HG03097 (cell line): ENCODE results near the gene ALG2.

ENCODE experiments used
- ATAC-seq: cut with Tn5 transposase; IDR thresholded peaks from one replicate; pipeline ENCODE4 v1.9.1; 2021; ENCODE audit not compliant: unreplicated experiment, low FRiP score

Gene ALG2

GRCh38 chr9:99176527-99177013 lies 45.2 kb downstream of the ALG2 start:
- no peak for ATAC-seq

DNA sequence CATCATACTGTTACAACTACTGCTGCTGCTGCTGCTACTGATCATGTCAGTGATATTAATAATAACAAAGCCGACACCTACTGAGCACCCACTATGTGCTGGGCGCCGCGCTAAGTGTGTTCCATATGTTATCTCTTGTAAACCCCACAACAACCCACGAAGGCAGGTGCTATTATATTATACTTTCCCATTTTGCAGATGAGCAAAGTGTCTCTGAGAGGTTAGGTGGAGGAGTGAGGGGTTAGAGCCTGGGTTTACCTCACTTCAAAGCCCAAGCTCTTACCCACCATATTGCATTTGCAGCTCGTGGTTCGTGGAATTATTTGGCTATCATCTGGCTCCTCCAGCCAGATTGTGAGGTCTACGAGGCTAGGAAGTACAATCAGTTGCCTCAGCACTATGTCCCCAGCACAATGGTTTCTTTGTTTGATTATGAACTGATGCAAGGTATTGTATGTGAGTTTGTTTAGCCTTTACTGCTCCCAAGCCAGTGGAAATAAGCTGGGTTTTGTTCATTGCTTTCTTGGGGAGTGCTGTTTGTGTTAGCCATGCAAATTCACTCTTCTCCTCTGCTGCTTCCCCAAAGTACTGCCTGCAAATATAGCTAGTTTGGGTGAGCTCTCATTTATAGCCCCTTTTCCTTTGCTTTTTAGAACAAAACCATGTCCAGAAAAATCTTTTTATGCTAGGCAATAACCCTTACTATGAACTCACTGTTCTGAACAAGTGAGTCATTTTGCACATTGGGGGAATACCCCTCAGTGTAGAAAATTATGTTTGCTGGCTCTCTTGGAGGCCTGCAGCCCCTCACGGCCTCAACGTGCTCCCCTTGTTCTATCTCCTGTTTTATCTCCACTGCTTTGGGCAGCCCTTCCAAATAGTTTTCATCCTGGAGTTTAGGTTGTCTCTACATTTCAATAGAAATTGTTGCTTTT lies 47.9 kb downstream of the ALG2 start:
- ATAC-seq: no peak

DNA sequence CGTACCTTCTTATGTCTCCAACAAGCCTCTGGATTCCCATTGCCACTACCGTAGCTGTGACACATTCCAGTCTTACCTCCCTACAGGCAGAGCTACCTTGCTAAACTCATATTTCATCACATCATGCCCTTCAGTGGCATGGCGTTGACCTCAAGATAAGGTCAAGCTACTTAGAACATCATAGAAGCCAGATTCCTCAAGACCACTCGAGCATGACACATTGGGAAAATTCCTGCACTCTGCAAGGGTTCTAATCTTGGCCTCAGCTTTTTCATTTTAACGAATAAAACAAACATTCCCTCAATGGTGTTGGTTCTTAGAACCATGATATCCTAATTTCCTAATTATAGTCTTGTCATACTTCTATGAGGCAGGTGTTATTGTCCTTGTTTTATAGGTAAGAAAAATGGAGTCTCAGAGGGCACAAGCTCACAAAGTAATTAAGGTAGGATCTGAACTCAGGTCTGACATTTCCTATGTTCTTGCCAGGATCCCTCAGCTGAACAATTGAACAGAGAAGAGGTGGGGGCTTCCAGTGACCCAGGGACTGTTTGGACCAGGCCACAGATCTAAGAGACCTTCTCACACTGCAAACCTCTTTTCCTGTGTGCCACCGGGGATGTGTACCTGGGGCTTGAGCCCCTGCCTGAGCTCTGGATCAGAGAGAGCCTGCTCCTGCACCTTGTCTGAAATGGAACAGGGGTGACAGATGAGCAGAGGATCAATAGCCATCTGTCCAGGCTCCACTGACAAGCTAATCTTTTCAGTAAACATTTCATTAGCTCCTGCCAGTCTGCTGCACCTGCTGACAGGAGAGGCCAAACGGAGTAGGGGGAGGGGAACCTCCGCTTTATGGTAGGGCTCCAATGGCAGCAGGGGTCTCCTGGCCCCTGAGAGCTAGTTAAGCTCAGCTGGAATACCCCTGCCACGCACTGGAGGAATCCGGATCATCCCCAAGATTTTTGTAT lies 49.3 kb downstream of the ALG2 start:
- no peak for ATAC-seq

DNA sequence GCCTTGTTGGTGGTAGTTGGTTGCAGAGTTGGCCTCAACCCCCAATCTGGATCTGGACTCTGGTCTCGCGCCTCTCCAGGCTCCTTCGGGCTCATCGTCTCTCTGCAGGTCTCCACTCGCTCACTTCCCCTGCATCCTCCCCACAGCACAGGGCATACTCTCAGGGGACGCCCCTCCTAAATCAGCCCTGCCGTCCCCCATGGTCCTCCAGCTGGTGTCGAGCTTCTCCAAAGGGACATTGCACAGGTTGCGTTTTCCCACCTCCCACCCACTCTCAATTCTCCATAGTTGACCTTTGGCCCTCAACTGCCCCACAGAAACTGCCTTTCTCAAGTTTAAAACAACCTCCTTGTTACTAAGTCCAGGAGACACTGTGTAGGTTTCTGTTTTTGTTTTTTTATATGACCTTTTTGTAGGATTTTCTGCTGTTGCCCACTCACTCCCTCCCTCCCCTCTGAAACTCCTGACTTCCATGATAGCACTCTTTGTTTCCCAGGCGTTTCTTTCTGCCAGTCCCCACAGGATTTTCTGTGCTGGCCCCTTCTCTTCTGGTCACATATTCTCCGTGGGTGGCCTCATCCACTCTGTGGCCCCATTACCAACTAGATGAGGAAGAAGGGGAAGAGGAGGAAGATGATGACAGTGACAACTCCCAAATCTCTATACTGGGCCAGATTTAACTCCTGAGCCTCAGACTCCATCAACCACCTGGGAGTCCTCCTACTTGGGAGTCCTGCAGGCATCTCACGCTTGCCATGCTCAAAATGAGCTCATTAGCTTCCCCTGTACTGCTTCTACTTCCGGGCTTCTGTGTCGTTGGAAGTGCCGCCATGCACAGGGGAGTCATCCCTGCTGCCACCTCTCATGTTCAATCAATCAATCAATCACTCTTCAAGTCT lies 50.3 kb downstream of the ALG2 start:
- ATAC-seq: no peak

DNA sequence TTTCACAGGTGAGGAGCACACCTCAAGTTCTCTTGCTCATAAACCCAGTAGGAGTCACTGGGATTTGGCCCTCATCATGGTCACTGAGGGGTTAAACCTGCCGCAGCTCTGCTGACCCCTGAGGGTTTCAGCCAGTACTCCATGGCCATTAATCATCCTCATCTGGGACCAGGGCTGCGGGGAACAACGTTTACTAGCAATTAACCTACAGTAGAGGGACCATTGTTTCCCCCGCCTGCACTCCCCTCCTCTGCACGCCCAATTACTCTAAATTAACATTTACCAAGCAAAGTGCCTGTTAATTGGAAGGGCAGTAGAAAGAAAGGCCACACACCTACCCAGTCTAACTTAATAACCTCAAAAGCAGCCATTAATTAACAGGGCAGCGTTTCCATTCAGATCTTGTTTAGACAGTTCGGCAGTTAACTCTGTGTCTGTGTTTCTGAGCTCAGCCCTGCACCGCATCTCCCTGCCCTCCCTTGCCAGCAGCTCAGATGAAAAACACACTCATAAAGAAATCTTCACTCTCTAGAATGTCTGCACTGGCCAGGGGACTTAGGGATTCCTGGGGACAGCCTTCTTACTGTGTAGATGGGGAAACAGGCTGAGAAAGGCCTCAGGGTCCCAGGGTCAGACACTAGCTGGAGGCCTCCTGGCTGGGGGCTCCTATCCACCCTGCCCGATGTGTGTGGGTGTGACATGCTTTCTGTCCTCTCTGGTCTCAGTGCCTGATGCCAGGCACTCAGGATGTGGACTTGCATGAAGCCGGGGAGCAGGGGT lies 51.6 kb downstream of the ALG2 start:
- ATAC-seq: no peak

DNA sequence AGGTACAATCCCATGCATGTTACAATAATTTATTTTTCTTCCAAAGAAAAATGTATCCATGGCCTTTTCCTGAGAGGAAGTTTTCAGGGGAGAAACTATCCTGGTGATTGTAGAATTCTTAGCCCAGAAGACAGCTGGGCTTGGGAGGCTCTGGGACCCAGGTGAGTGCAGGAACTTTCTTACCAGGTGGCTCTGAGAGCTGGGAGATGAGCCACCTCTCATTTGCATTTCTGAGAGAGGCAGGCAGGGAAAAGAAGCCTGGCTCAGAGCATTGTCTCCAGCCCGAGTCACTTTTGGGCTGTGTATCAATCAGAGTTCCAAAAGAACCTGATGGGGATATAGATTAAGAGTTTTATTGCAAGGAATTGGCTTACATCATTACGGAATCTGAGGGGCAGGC lies 52.7 kb downstream of the ALG2 start:
- ATAC-seq: no peak

GRCh38 chr9:99167694-99168093 lies 54.0 kb downstream of the ALG2 start:
- no peak for ATAC-seq

- no peak for ATAC-seq
Observed at GRCh38 chr9:99167119-99167518, 54.6 kb downstream of the ALG2 start.
